Osteocyte (in vitro differentiated cells): ENCODE measurements around the gene ARPIN. TPM values are rescaled to one million over a fixed set of nuclear protein-coding genes. Genes with fewer than 3 reads are reported as not detected.
"Not testable (repeated sequence)": the region's sequence is repeated elsewhere in the genome, so short reads cannot be mapped to it uniquely, and the experiment has no call there.

Experiments
- DNase-seq: peaks from one replicate; pipeline ENCODE4 v3.0.0; 2021; ENCODE audit warnings: mixed read lengths; ENCODE audit not compliant: unreplicated experiment; ENCODE audit errors: extremely low spot score
- H3K27ac Mint-ChIP-seq: one replicate; pipeline ENCODE4 v1.8.0; 2021; ENCODE audit warnings: mild to moderate bottlenecking, mixed read lengths; ENCODE audit not compliant: unreplicated experiment
- H3K27me3 Mint-ChIP-seq: one replicate; pipeline ENCODE4 v1.8.0; 2021; ENCODE audit warnings: mixed read lengths; ENCODE audit not compliant: unreplicated experiment
- H3K36me3 Mint-ChIP-seq: one replicate; pipeline ENCODE4 v1.8.0; 2021; ENCODE audit warnings: mixed read lengths; ENCODE audit not compliant: unreplicated experiment
- H3K4me1 Mint-ChIP-seq: one replicate; pipeline ENCODE4 v1.8.0; 2021; ENCODE audit warnings: mixed read lengths; ENCODE audit not compliant: unreplicated experiment
- H3K4me3 Mint-ChIP-seq: one replicate; pipeline ENCODE4 v1.8.0; 2021; ENCODE audit warnings: mild to moderate bottlenecking, moderate library complexity, mixed read lengths; ENCODE audit not compliant: unreplicated experiment
- H3K9me3 Mint-ChIP-seq: one replicate; pipeline ENCODE4 v1.8.0; 2021; ENCODE audit warnings: mixed read lengths; ENCODE audit not compliant: unreplicated experiment
- CTCF ChIP-seq: fragments of 200-600 bp; sonication (generic); IDR thresholded peaks from 2 replicates; pipeline ENCODE4 v1.5.0; 2021; ENCODE audit warnings: antibody characterized with exemption, mild to moderate bottlenecking, moderate library complexity
- total RNA-seq: library from RNA; stranded (reverse); gene quantifications from 2 replicates; pipeline ENCODE4 v1.2.1, GENCODE V29; 2021

ARPIN gene
- total RNA-seq, 1 donor from 2014 or later: 18.7 TPM

- H3K27me3 Mint-ChIP-seq: no peaks in the 10 kb centered on the region
- H3K36me3 Mint-ChIP-seq: no peaks in the 10 kb centered on the region
- no peaks in the 10 kb centered on the region for H3K9me3 Mint-ChIP-seq
- no peak overlapping the region for H3K27ac Mint-ChIP-seq
- no peaks in the 10 kb centered on the region for H3K4me1 Mint-ChIP-seq
- no peak for TF ChIP-seq CTCF
- no peak overlapping the region for H3K4me3 Mint-ChIP-seq
- no peak for DNase-seq
These were observed 34.6 kb upstream of the ARPIN start for GRCh38 chr15:89947385-89947784.

- TF ChIP-seq CTCF: no peak
- no peaks in the 10 kb centered on the region for H3K9me3 Mint-ChIP-seq
- H3K4me1 Mint-ChIP-seq: no peaks in the 10 kb centered on the region
- H3K36me3 Mint-ChIP-seq: no peaks in the 10 kb centered on the region
- no peak for DNase-seq
- H3K4me3 Mint-ChIP-seq: no peak overlapping the region
- H3K27me3 Mint-ChIP-seq: no peaks in the 10 kb centered on the region
- no peak overlapping the region for H3K27ac Mint-ChIP-seq
These were observed 34.0 kb upstream of the ARPIN start for GRCh38 chr15:89946681-89947299.

GRCh38 chr15:89943721-89944120 lies 31.0 kb upstream of the ARPIN start:
- H3K27me3 Mint-ChIP-seq, DNase-seq, H3K9me3 Mint-ChIP-seq, H3K27ac Mint-ChIP-seq, H3K4me3 Mint-ChIP-seq, H3K4me1 Mint-ChIP-seq, H3K36me3 Mint-ChIP-seq: not testable (repeated sequence)

- DNase-seq: no peak
- no peak for TF ChIP-seq CTCF
- Mint-ChIP-seq H3K36me3 (no peaks in the 10 kb centered on the region), H3K27me3 (peaks cover 16% of the 10 kb centered on the region), H3K9me3 (no peaks in the 10 kb centered on the region), H3K4me1 (no peaks in the 10 kb centered on the region), H3K4me3 (no peak overlapping the region), H3K27ac (no peak overlapping the region)
These were observed 27.2 kb upstream of the ARPIN start for GRCh38 chr15:89939910-89940309.

- not testable (repeated sequence) for H3K36me3 Mint-ChIP-seq, H3K4me3 Mint-ChIP-seq, H3K4me1 Mint-ChIP-seq, H3K27ac Mint-ChIP-seq, DNase-seq, H3K9me3 Mint-ChIP-seq
- H3K27me3 Mint-ChIP-seq: peaks cover 16% of the 10 kb centered on the region
These were observed 26.6 kb upstream of the ARPIN start for GRCh38 chr15:89939377-89939776.

- Mint-ChIP-seq H3K9me3 (no peaks in the 10 kb centered on the region), H3K27me3 (peaks cover 23% of the 10 kb centered on the region), H3K36me3 (no peaks in the 10 kb centered on the region), H3K4me3 (no peak overlapping the region), H3K27ac (no peak overlapping the region), H3K4me1 (no peaks in the 10 kb centered on the region)
- TF ChIP-seq CTCF: no peak
- DNase-seq: no peak
These were observed 24.9 kb upstream of the ARPIN start for GRCh38 chr15:89937365-89938350.
